SK-N-SH (cell line): ENCODE results near the gene HOMER3. TPM values are rescaled to one million over a fixed set of nuclear protein-coding genes. Genes with fewer than 3 reads are reported as not detected.

ENCODE experiments used
- CTCF ChIA-PET: fragments of 300-600, 350-600 bp; formaldehyde crosslinking; extraction: SDS; loops from one replicate; lab custom pipeline; 2021; lab: Yijun Ruan, JAX
- POLR2A ChIA-PET: fragments of 350-600 bp; sonication (Branson Sonifier 250); formaldehyde crosslinking; extraction: SDS; loops from one replicate; lab custom pipeline; 2020; ENCODE audit warnings: antibody characterized with exemption, inconsistent platforms; lab: Yijun Ruan, JAX
- DNase-seq: peaks from one replicate; pipeline ENCODE4 v3.0.0; 2012
- H2AFZ ChIP-seq: fragments of 200-600 bp; sonication (generic); 2 replicates; pipeline ENCODE4 v1.8.1; 2016; ENCODE audit warnings: antibody characterized with exemption, mild to moderate bottlenecking, low read depth
- H3F3A ChIP-seq: fragments of 200-600 bp; sonication (generic); replicated peaks from 2 replicates; pipeline ENCODE3; 2016; ENCODE audit warnings: antibody characterized with exemption, mild to moderate bottlenecking; ENCODE audit not compliant: insufficient read depth
- H3K27ac ChIP-seq, 2 experiments: fragments of 200-500 bp in 1 of 2; fragments of 200-600 bp in 1 of 2; sonication (Bioruptor generic) in 1 of 2; sonication (generic), shearing (Covaris generic) in 1 of 2; 2 replicates each; pipeline versions ENCODE4 v1.5.1 to v1.6.1; 2014 to 2016; ENCODE audit warnings: low read depth in 2 of 2, inconsistent platforms in 1 of 2, low read length in 1 of 2, mild to moderate bottlenecking in 1 of 2, mixed read lengths in 1 of 2
- H3K27me3 ChIP-seq: fragments of 200-600 bp; sonication (generic), shearing (Covaris generic); 2 replicates; pipeline ENCODE4 v1.6.1; 2016; ENCODE audit warnings: mixed run types; ENCODE audit not compliant: insufficient read depth
- H3K36me3 ChIP-seq, 2 experiments: fragments of 200-500 bp in 1 of 2; fragments of 200-600 bp in 1 of 2; sonication (Bioruptor generic) in 1 of 2; sonication (generic) in 1 of 2; replicated peaks in 1 of 2; 2 replicates each; pipeline versions ENCODE3 to v1.5.1; 2014 to 2016; ENCODE audit warnings: low read length in 1 of 2, mild to moderate bottlenecking in 1 of 2; ENCODE audit not compliant: insufficient read depth in 2 of 2, control insufficient read depth in 1 of 2
- H3K4me1 ChIP-seq, 2 experiments: fragments of 200-500 bp in 1 of 2; fragments of 200-600 bp in 1 of 2; sonication (Bioruptor generic) in 1 of 2; sonication (generic), shearing (Covaris generic) in 1 of 2; 2 replicates each; pipeline versions ENCODE4 v1.5.1 to v1.6.1; 2014 to 2016; ENCODE audit warnings: low read depth in 1 of 2, low read length in 1 of 2, mixed run types in 1 of 2; ENCODE audit not compliant: insufficient read depth in 2 of 2, control insufficient read depth in 1 of 2
- H3K4me2 ChIP-seq: fragments of 200-600 bp; sonication (generic), shearing (Covaris generic); 2 replicates; pipeline ENCODE4 v1.6.1; 2017; ENCODE audit warnings: mixed run types
- H3K4me3 ChIP-seq, 2 experiments: fragments of 200-500 bp in 1 of 2; fragments of 200-600 bp in 1 of 2; sonication (Bioruptor generic) in 1 of 2; sonication (generic), shearing (Covaris generic) in 1 of 2; 2 replicates each; pipeline versions ENCODE4 v1.5.1 to v1.8.1; 2014 to 2016; ENCODE audit warnings: low read depth in 2 of 2, inconsistent platforms in 1 of 2, low read length in 1 of 2, mild to moderate bottlenecking in 1 of 2, mixed read lengths in 1 of 2, moderate library complexity in 1 of 2
- H3K79me2 ChIP-seq: fragments of 200-600 bp; sonication (generic); 2 replicates; pipeline ENCODE4 v1.8.1; 2017; ENCODE audit warnings: mild to moderate bottlenecking; ENCODE audit not compliant: insufficient read depth
- H3K9ac ChIP-seq: fragments of 200-600 bp; sonication (generic); 2 replicates; pipeline ENCODE4 v1.6.1; 2017; ENCODE audit warnings: mixed run types
- H3K9me2 ChIP-seq: fragments of 200-600 bp; sonication (generic); 2 replicates; pipeline ENCODE4 v1.6.1; 2017; ENCODE audit warnings: mixed run types
- H3K9me3 ChIP-seq: fragments of 200-600 bp; sonication (generic); 2 replicates; pipeline ENCODE4 v1.6.1; 2017; ENCODE audit warnings: mixed run types, mild to moderate bottlenecking, moderate library complexity
- H4K20me1 ChIP-seq: fragments of 200-600 bp; sonication (generic); 2 replicates; pipeline ENCODE4 v1.6.1; 2017; ENCODE audit warnings: mild to moderate bottlenecking, mixed run types; ENCODE audit not compliant: insufficient read depth
- CTCF ChIP-seq: fragments of 200-600 bp; sonication (generic); IDR thresholded peaks from 2 replicates; pipeline ENCODE4 v1.6.1; 2017; ENCODE audit warnings: antibody characterized with exemption, mild to moderate bottlenecking, moderate library complexity
- FOXJ3 ChIP-seq: sonication (generic); formaldehyde crosslinking; IDR thresholded peaks from 2 replicates; pipeline ENCODE4 v1.5.1; 2020; ENCODE audit warnings: mild to moderate bottlenecking, missing genetic modification reagents
- FOXM1 ChIP-seq: IDR thresholded peaks from 2 replicates; pipeline ENCODE4 v1.4.0; 2012; ENCODE audit warnings: low read depth, mild to moderate bottlenecking
- GABPA ChIP-seq: IDR thresholded peaks from 2 replicates; pipeline ENCODE4 v1.4.0; 2012; ENCODE audit warnings: low read depth, mild to moderate bottlenecking
- IRF3 ChIP-seq: fragments of 150-350 bp; IDR thresholded peaks from 2 replicates; pipeline ENCODE4 v1.6.1; 2016; ENCODE audit warnings: mild to moderate bottlenecking, low read depth, low read length
- JUND ChIP-seq: IDR thresholded peaks from 2 replicates; pipeline ENCODE4 v1.4.0; 2012
- NFIC ChIP-seq: IDR thresholded peaks from 2 replicates; pipeline ENCODE4 v1.4.0; 2012; ENCODE audit warnings: borderline replicate concordance
- NRF1 ChIP-seq: IDR thresholded peaks from 2 replicates; pipeline ENCODE4 v1.6.1; 2012; ENCODE audit warnings: low read depth, mild to moderate bottlenecking, low read length
- POLR2AphosphoS5 ChIP-seq: IDR thresholded peaks from 2 replicates; pipeline ENCODE4 v1.6.1; 2012; ENCODE audit warnings: low read depth, low read length
- RAD21 ChIP-seq: IDR thresholded peaks from 2 replicates; pipeline ENCODE4 v1.6.1; 2012; ENCODE audit warnings: mild to moderate bottlenecking, low read length
- RCOR1 ChIP-seq: fragments of 150-350 bp; IDR thresholded peaks from 2 replicates; pipeline ENCODE4 v1.6.1; 2017; ENCODE audit warnings: antibody characterized with exemption, low read length
- RFX5 ChIP-seq: IDR thresholded peaks from 2 replicates; pipeline ENCODE4 v1.6.1; 2012; ENCODE audit warnings: mild to moderate bottlenecking, improper control_type of control experiment, low read length
- RXRA ChIP-seq: IDR thresholded peaks from 2 replicates; pipeline ENCODE4 v1.4.0; 2012; ENCODE audit warnings: low read depth, mild to moderate bottlenecking, borderline replicate concordance
- SIN3A ChIP-seq: IDR thresholded peaks from 2 replicates; pipeline ENCODE4 v1.6.1; 2012; ENCODE audit warnings: low read depth, mild to moderate bottlenecking, low read length, moderate library complexity, borderline replicate concordance
- SMC3 ChIP-seq: IDR thresholded peaks from 2 replicates; pipeline ENCODE4 v1.6.1; 2012; ENCODE audit warnings: low read depth, low read length, improper control_type of control experiment
- TCF12 ChIP-seq: IDR thresholded peaks from 2 replicates; pipeline ENCODE4 v1.4.0; 2012
- USF1 ChIP-seq: IDR thresholded peaks from 2 replicates; pipeline ENCODE4 v1.4.0; 2012; ENCODE audit warnings: low read depth, borderline replicate concordance
- USF2 ChIP-seq: fragments of 150-350 bp; IDR thresholded peaks from 2 replicates; pipeline ENCODE4 v1.6.1; 2017; ENCODE audit warnings: antibody characterized with exemption, low read length, low read depth, borderline replicate concordance
- ZBTB33 ChIP-seq: IDR thresholded peaks from 2 replicates; pipeline ENCODE4 v1.4.0; 2012; ENCODE audit warnings: low read depth, borderline replicate concordance
- whole genome bisulfite sequencing: methylation state at CpG from one replicate; pipeline ENCODE4 v1.1.6; 2017; ENCODE audit warnings: low lambda C conversion rate; 5-methylcytosine and 5-hydroxymethylcytosine counted together
- polyA plus RNA-seq, 3 experiments: library from polyadenylated mRNA; depleted of rRNA; stranded (reverse); fragments of >200 nt; gene quantifications; 2 replicates each; pipeline ENCODE4 v1.2.3, GENCODE V29; 2012

HOMER3 gene
- polyA plus RNA-seq, 1 of the 3 experiments (the other 2 are of a cell fraction) = 83.0 TPM

GRCh38 chr19:18975869-18976268 is 34.9 kb upstream of the HOMER3 start:
- no peak for DNase-seq
- TF ChIP-seq FOXJ3 (CRISPR knock-in tag) (no peak), IRF3 (no peak), CTCF (no peak), SIN3A (no peak), RCOR1 (no peak), FOXM1 (no peak), NRF1 (no peak), GABPA (no peak), RXRA (no peak), TCF12 (no peak), SMC3 (no peak), USF1 (no peak), POLR2AphosphoS5 (no peak), ZBTB33 (no peak), JUND (no peak), USF2 (no peak), RAD21 (no peak), RFX5 (no peak), NFIC (no peak)
- Histone ChIP-seq H3K27me3 (no peaks in the 10 kb centered on the region), H3K9ac (no peak overlapping the region), H3K4me3 (no peak overlapping the region), H3K79me2 (no peaks in the 10 kb centered on the region), H3K9me2 (no peaks in the 10 kb centered on the region), H3K27ac (no peak overlapping the region), H4K20me1 (no peaks in the 10 kb centered on the region), H3K4me2 (no peak overlapping the region), H2AFZ (no peak overlapping the region), H3K9me3 (no peaks in the 10 kb centered on the region), H3K36me3 (no peaks in the 10 kb centered on the region), H3K4me1 (0 out of 4 replicates have a peak, but pooled peaks cover 0 to 5% of the 10 kb centered on the region in 2 experiments), H3F3A (peaks cover 5% of the 10 kb centered on the region)
- WGBS = 89% methylated on average over 10 of the region's 10 CpGs
- CTCF ChIA-PET = interaction anchor here (1.3 kb wide), 1 partner anchor 11 kb away, joined by 3 read pairs; no protein-coding TSS in a partner anchor
- POLR2A ChIA-PET = no interaction called here
